ENCODE data around the gene C16orf87.
A peak's percentile ranks its signal among the peaks of the same experiment; 100 is the strongest.

Gene C16orf87

DNA sequence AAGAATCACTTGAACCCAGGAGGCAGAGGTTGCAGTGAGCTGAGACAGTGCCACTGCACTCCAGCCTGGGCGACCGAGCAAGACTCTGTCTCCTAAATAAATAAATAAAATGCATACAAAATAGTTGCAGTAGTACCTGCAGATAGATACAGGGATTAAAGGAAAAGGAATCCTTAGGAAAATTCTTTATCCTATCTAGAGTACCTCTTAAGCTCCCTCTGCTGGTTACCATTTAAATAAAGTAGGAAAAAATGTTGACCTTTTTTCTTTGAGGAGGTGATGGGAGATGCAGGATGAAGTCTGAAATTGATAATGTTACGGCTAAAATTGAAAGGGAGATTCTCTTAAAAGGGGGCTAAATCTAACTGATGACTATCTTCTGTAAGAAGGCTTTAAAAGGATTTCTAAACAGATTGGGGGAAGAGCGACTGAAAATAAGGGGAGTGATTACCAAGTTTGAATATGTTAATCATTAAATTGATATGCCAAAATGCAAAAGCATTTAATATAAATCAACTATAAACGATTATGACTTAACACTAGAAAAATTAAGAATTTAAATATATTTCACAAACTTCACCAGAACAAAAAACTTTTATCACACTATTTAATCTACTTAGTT lies 29.4 kb downstream of the C16orf87 start:
- TF ChIP-seq, protein P1, sequence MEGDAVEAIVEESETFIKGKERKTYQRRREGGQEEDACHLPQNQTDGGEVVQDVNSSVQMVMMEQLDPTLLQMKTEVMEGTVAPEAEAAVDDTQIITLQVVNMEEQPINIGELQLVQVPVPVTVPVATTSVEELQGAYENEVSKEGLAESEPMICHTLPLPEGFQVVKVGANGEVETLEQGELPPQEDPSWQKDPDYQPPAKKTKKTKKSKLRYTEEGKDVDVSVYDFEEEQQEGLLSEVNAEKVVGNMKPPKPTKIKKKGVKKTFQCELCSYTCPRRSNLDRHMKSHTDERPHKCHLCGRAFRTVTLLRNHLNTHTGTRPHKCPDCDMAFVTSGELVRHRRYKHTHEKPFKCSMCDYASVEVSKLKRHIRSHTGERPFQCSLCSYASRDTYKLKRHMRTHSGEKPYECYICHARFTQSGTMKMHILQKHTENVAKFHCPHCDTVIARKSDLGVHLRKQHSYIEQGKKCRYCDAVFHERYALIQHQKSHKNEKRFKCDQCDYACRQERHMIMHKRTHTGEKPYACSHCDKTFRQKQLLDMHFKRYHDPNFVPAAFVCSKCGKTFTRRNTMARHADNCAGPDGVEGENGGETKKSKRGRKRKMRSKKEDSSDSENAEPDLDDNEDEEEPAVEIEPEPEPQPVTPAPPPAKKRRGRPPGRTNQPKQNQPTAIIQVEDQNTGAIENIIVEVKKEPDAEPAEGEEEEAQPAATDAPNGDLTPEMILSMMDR (IDR thresholded peaks at IDR 0.05; ENCODE audit: control insufficient read depth, extremely low read depth, insufficient read depth): peak; percentile 47
- no peak overlapping the region for H3K4me3 ChIP-seq (ENCODE audit: low read depth, low read length)
- DNase-seq (ENCODE audit: low read depth): no peak

GRCh38 chr16:46800494-46800893 lies 30.5 kb downstream of the C16orf87 start:
- DNase-seq (ENCODE audit: low read depth): no peak
- H3K4me3 ChIP-seq (ENCODE audit: low read depth, low read length): no peak overlapping the region
- TF ChIP-seq, protein P1 (IDR thresholded peaks at IDR 0.05; ENCODE audit: control insufficient read depth, extremely low read depth, insufficient read depth): no peak

- no peak for DNase-seq (ENCODE audit: low read depth)
Measured at GRCh38 chr16:46797501-46797900, 33.5 kb downstream of the C16orf87 start.

GRCh38 chr16:46796764-46797269 lies 34.2 kb downstream of the C16orf87 start:
- no peak for DNase-seq (ENCODE audit: low read depth)
- TF ChIP-seq, protein P1 (IDR thresholded peaks at IDR 0.05; ENCODE audit: control insufficient read depth, extremely low read depth, insufficient read depth): no peak
- no peak overlapping the region for H3K4me3 ChIP-seq (ENCODE audit: low read depth, low read length)

More at GRCh38 chr16:46797501-46797900, 33.5 kb downstream of the C16orf87 start:
- TF ChIP-seq, protein P1 (IDR thresholded peaks at IDR 0.05; ENCODE audit: control insufficient read depth, extremely low read depth, insufficient read depth): no peak
- H3K4me3 ChIP-seq (ENCODE audit: low read depth, low read length): no peak overlapping the region

- TF ChIP-seq, protein P1 (IDR thresholded peaks at IDR 0.05; ENCODE audit: control insufficient read depth, extremely low read depth, insufficient read depth): no peak
- DNase-seq (ENCODE audit: low read depth): no peak
- H3K4me3 ChIP-seq (ENCODE audit: low read depth, low read length): no peak overlapping the region
Measured at GRCh38 chr16:46793841-46794240, 37.1 kb downstream of the C16orf87 start.

DNA sequence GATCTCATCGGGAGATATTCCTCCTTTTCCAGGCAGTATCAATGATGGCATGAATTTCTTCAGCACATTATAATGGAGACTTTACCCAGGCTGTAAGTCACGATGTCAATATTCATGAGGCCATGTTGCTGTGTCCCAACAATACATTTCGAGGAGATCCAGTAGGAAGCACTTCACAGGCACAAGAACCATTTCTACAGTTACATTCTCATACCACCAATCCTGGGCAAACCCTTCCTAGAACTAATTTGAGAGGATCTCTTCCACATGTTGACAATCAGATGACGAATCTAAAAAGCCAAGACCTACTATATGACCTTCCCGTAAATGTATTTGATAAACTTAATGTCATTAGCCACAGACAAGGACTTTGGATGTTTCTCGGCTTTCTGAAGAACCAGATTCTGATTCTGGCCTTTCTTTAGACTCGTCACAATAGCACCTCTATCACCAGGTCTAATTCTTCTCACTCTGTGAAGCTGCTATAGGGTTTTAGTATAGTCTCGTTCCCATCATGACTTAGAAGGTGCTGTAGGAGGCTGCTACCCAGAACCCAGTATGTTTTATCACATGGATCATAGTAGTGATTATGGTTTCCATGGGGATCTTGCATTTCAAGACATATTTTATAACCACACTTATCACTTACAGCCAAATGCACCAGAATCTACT lies 40.2 kb downstream of the C16orf87 start:
- TF ChIP-seq, protein P1 (IDR thresholded peaks at IDR 0.05; ENCODE audit: control insufficient read depth, extremely low read depth, insufficient read depth): no peak
- H3K4me3 ChIP-seq (ENCODE audit: low read depth, low read length): no peak overlapping the region
- DNase-seq (ENCODE audit: low read depth): no peak
